Stimulated activated CD8-positive, alpha-beta memory T cell treated with anti-CD3 and anti-CD28 coated beads, Interleukin-2, amount 100 ng/mL, for 1 hour (primary cell): ENCODE data around the gene APOBEC3A.
"Not testable (repeated sequence)": the region's sequence is repeated elsewhere in the genome, so short reads cannot be mapped to it uniquely, and the experiment has no call there.

Experiments used
- DNase-seq, 2 donors: peaks; one replicate each; pipeline ENCODE4 v3.0.0-alpha.2; 2020; ENCODE audit warnings: low read depth in 2 of 2

APOBEC3A gene

GRCh38 chr22:38981005-38981991 lies 23.9 kb downstream of the APOBEC3A start:
- DNase-seq: no peak

- peak; percentile 46 for DNase-seq
These were observed 24.9 kb downstream of the APOBEC3A start, which contains the start of gene APOBEC3B for GRCh38 chr22:38981992-38982927. Gene APOBEC3B (plus strand): TSS chr22:38982347. CDS start chr22:38982454, 107 bp downstream.

GRCh38 chr22:38984224-38984623 lies 26.8 kb downstream of the APOBEC3A start:
- DNase-seq: no peak

GRCh38 chr22:38984784-38985757 lies 27.7 kb downstream of the APOBEC3A start:
- DNase-seq: peak; percentile 52 to 69

- no peak for DNase-seq
These were observed 29.2 kb downstream of the APOBEC3A start for GRCh38 chr22:38986629-38987028.

- no peak for DNase-seq
These were observed 29.9 kb downstream of the APOBEC3A start for GRCh38 chr22:38987171-38987895.

- no peak for DNase-seq
These were observed 32.1 kb downstream of the APOBEC3A start for GRCh38 chr22:38989466-38989865.

GRCh38 chr22:38992871-38993371 lies 35.5 kb downstream of the APOBEC3A start:
- DNase-seq: not testable (repeated sequence)

- DNase-seq: no peak
These were observed 38.7 kb downstream of the APOBEC3A start for GRCh38 chr22:38996105-38996504.

GRCh38 chr22:38997518-38997917 lies 40.1 kb downstream of the APOBEC3A start:
- no peak for DNase-seq

- DNase-seq: peak; percentile 41 to 53
These were observed 45.8 kb downstream of the APOBEC3A start for GRCh38 chr22:39003165-39003638.

- DNase-seq: no peak
These were observed 49.8 kb downstream of the APOBEC3A start for GRCh38 chr22:39007177-39007576.

GRCh38 chr22:39008271-39008850 lies 51.0 kb downstream of the APOBEC3A start:
- not testable (repeated sequence) for DNase-seq

- no peak for DNase-seq
These were observed 53.5 kb downstream of the APOBEC3A start for GRCh38 chr22:39010946-39011345.
